SK-N-MC (cell line): ENCODE measurements around the gene CDC42EP5.
A peak's percentile ranks its signal among the peaks of the same experiment; 100 is the strongest.
"Not testable (repeated sequence)": the region's sequence is repeated elsewhere in the genome, so short reads cannot be mapped to it uniquely, and the experiment has no call there.

Experiments
- DNase-seq: peaks from one replicate; pipeline ENCODE4 v3.0.0-alpha.2; 2011; ENCODE audit warnings: low read depth, low spot score
- H3K27ac ChIP-seq: fragments of 200-600 bp; sonication (generic); 2 replicates; pipeline ENCODE4 v1.5.1; 2016; ENCODE audit warnings: mixed run types
- H3K36me3 ChIP-seq: fragments of 200-600 bp; sonication (generic); 2 replicates; pipeline ENCODE4 v1.6.1; 2017; ENCODE audit warnings: antibody characterized with exemption, low read length, mixed read lengths; ENCODE audit not compliant: insufficient read depth
- H3K4me3 ChIP-seq: fragments of 200-600 bp; sonication (generic); 2 replicates; pipeline ENCODE4 v1.5.1; 2016
- H3K9ac ChIP-seq: fragments of 200-600 bp; sonication (generic); 2 replicates; pipeline ENCODE4 v1.8.0; 2017; ENCODE audit warnings: mixed run types, mixed read lengths; ENCODE audit not compliant: insufficient read length
- H3K9me3 ChIP-seq: fragments of 200-600 bp; sonication (generic); 2 replicates; pipeline ENCODE4 v1.6.1; 2017; ENCODE audit warnings: low read depth, mild to moderate bottlenecking, antibody characterized with exemption, low read length, moderate library complexity, mixed read lengths
- EZH2 ChIP-seq: fragments of 200-600 bp; sonication (generic); IDR thresholded peaks from one replicate; pipeline ENCODE4 v1.6.1; 2017; ENCODE audit warnings: antibody characterized with exemption
- FOXP2 ChIP-seq: optimal IDR thresholded peaks from 2 replicates; pipeline ENCODE3; 2011; ENCODE audit warnings: mild to moderate bottlenecking, moderate library complexity; ENCODE audit not compliant: insufficient read depth; ENCODE audit errors: extremely low read length, control extremely low read depth
- POLR2AphosphoS5 ChIP-seq: IDR thresholded peaks from 2 replicates; pipeline ENCODE4 v1.6.1; 2012; ENCODE audit warnings: mild to moderate bottlenecking, low read depth, low read length, borderline replicate concordance

CDC42EP5 gene

GRCh38 chr19:54477650-54478049, 4.6 kb upstream of the CDC42EP5 start:
- TF ChIP-seq EZH2 (no peak), POLR2AphosphoS5 (no peak), FOXP2 (no peak)
- H3K9ac ChIP-seq: no peak overlapping the region
- no peak for DNase-seq
- H3K4me3 ChIP-seq: no peak overlapping the region
- H3K27ac ChIP-seq: no peak overlapping the region
- H3K36me3 ChIP-seq: no peaks in the 10 kb centered on the region
- H3K9me3 ChIP-seq: no peaks in the 10 kb centered on the region

DNA sequence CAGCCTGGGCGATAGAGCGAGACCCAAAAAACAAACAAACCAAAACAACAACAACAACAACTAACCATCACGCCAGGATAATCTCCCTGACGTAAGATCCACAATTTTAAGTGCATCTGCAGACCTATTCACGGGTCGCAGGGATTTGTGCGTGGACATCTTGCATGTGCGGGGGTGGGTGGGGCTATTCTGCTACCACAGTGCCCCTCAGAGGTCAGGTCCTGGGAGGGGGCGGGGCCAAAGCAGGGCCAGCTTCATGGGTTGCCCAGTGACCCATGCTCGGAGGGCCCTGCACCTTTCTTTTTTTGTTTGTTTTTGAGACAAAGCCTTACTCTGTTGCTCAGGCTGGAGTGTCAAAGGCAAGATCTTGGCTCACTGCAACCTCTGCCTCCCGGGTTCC, 2.6 kb upstream of the CDC42EP5 start:
- no peak overlapping the region for H3K27ac ChIP-seq
- no peak for DNase-seq
- no peaks in the 10 kb centered on the region for H3K36me3 ChIP-seq
- H3K9ac ChIP-seq: no peak overlapping the region
- H3K9me3 ChIP-seq: no peaks in the 10 kb centered on the region
- TF ChIP-seq FOXP2 (no peak), EZH2 (no peak), POLR2AphosphoS5 (no peak)
- H3K4me3 ChIP-seq: no peak overlapping the region

DNA sequence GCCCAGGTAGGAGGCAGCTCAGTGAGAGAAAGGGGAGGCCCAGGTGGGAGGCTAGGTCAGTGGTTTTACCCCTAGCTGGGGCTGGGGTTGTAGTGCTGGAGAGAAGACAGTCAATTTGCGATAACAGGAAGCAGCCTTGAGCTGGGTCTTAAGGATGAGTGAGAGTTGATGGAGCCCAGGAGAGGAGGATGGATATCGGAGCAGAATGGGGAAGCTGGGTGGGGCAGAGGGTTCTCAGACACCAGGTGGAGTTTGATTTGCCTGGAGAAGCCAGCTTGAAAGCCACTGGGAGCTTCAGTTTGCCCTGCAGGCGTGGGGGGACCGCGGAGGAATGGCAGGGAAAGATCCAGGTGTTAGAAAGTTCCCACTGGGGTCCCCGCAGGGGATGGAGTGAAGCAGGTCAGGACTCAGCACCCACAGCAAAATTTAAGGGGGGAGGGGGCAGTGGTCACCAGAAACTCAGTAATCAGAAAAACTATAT, 836 bp upstream of the CDC42EP5 start:
- Histone ChIP-seq H3K9me3 (no peaks in the 10 kb centered on the region), H3K4me3 (peak overlapping the region; percentile 76), H3K9ac (peak overlapping the region; percentile 32), H3K27ac (peak overlapping the region; percentile 93), H3K36me3 (no peaks in the 10 kb centered on the region)
- TF ChIP-seq EZH2 (no peak), FOXP2 (no peak), POLR2AphosphoS5 (no peak)
- no peak for DNase-seq

DNA sequence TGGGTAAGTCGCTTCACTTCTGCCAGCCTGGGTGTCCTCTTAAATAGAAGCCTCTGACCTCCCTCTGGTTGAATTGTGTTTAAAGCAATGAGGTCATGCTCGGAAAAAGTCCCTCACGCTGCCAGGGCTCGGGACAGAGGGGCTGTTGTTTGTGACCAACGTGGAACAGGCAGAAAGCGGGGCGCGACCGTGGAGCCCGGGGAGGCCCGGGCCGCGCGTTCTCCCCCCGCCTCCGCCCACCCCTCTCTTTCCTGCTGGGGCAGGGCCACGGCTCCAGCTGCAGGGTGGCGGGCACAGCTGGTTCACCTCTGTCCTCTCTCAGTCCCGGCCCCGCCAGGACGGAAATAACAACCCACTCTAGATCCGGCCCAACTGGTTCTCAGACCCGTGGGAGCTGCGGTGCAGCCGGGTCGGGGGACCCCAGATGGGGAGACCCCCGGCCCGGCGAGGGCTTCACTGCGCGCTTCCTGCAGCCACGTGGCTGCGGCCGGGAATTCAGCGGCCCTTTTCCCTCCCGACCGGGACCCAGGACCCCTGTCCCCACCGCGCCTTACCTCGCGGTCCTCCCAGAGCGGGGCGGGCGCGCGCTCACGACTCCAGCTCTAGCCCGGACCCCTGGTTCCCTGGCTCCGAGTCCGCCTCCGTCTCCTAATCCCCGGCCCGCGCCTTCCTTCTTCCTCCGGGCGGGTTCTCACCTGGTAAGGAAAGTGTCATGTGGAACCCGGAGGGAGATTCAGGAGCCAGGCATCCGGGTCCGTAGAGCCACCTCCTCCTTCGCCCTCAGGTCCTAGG, 1.9 kb downstream of the CDC42EP5 start:
- DNase-seq: no peak
- H3K9ac ChIP-seq: peak overlapping the region; percentile 75
- no peaks in the 10 kb centered on the region for H3K9me3 ChIP-seq
- H3K36me3 ChIP-seq: no peaks in the 10 kb centered on the region
- no peak for TF ChIP-seq FOXP2
- no peak for TF ChIP-seq EZH2
- no peak for TF ChIP-seq POLR2AphosphoS5
- H3K27ac ChIP-seq: no peak overlapping the region
- peak overlapping the region; percentile 71 for H3K4me3 ChIP-seq

DNA sequence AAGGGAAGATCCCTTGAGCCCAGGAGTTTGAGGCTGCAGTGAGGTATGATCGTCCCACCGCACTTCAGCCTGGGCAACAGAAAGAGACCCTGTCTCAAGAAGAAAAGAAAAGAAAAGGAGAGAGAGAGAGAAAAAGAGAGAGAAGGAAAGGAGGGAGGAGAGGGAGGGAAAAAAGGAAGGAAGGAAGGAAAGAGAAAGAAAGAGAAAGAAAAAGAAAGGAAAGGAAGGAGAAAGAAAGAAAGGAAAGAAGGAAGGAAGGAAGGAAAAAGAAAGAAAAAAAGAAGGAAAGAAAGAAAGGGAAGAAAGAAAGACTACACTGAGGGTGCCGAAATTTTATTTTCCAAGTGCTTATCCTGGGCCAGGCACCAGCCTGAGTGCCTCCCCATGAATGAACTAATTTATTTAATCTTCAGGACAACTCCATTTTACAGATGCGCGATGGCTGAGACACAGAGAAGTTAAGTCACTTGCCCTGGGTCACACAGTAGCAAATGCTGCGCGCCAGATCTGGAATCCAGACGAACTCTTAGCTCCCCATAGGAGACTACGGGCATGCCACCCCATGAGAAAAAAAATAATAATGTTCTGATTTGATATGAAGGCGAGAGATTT, 2.7 kb downstream of the CDC42EP5 start:
- Histone ChIP-seq H3K27ac (0 out of 2 replicates have a peak overlapping the region, but pooled peaks have one; percentile 15), H3K4me3 (peak overlapping the region; percentile 71), H3K36me3 (no peaks in the 10 kb centered on the region), H3K9ac (peak overlapping the region; percentile 75), H3K9me3 (no peaks in the 10 kb centered on the region)
- no peak for DNase-seq
- TF ChIP-seq EZH2: no peak
- TF ChIP-seq POLR2AphosphoS5: no peak
- no peak for TF ChIP-seq FOXP2

DNA sequence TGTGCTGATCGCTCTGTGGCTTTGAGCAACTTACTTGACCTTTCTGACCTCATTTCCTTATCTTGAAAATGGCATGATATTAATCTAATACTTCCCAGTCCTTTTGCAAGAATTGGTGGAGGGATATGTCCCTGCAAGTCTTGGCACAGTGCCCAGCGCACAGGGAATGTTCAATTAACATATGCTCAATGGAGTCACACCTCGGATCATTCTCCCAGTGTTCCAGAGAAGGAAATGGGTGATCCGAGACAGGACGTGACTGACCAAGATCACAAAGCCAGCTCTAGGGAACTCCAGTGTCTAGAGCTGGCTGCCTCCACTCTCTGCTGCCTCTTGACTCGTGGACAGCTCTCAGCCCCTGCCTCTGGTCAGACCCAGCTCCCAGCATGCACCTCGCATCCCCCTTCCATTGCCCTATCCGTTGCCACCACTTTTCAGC, 3.6 kb downstream of the CDC42EP5 start:
- Histone ChIP-seq H3K36me3 (no peaks in the 10 kb centered on the region), H3K9me3 (no peaks in the 10 kb centered on the region), H3K9ac (no peak overlapping the region), H3K4me3 (no peak overlapping the region), H3K27ac (no peak overlapping the region)
- no peak for TF ChIP-seq EZH2
- no peak for TF ChIP-seq FOXP2
- TF ChIP-seq POLR2AphosphoS5: no peak
- no peak for DNase-seq

DNA sequence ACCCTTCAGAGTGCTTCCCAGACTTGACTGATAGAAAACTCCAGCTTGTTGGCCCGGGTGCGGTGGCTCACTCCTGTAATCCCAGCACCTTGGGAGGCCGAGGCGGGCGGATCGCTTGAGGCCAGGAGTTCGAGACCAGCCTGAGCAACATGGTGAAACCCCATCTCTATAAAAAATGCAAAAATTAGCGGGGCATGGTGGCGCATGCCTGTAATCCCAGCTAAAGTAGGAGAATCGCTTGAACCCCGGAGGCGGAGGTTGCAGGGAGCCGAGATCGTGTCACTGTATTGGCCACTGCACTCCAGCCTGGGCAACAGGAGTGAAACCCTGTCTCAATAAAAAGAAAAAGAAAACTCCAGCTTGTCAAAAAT, 7.0 kb downstream of the CDC42EP5 start:
- Histone ChIP-seq H3K27ac (peak overlapping the region; percentile 48; the same call in 1 of the 2 replicates), H3K36me3 (peaks cover 10% of the 10 kb centered on the region)
- H3K9ac ChIP-seq, H3K4me3 ChIP-seq, H3K9me3 ChIP-seq, DNase-seq: not testable (repeated sequence)

- Histone ChIP-seq H3K36me3 (peaks cover 15% of the 10 kb centered on the region), H3K4me3 (no peak overlapping the region), H3K27ac (no peak overlapping the region), H3K9ac (no peak overlapping the region), H3K9me3 (no peaks in the 10 kb centered on the region)
- TF ChIP-seq FOXP2 (no peak), EZH2 (no peak), POLR2AphosphoS5 (no peak)
- DNase-seq: no peak
These were observed 7.5 kb downstream of the CDC42EP5 start for GRCh38 chr19:54465426-54466109.
